Activated CD4-positive, alpha-beta T cell treated with anti-CD3 and anti-CD28 coated beads for 24 hours (primary cell): ENCODE data around the gene AGBL1.
"Not testable (repeated sequence)": the region's sequence is repeated elsewhere in the genome, so short reads cannot be mapped to it uniquely, and the experiment has no call there.

ENCODE experiments used
- DNase-seq, 2 donors: peaks; one replicate each; pipeline ENCODE4 v3.0.0-alpha.2; 2020; ENCODE audit warnings: low read depth in 2 of 2

AGBL1 gene

GRCh38 chr15:86871964-86872363 lies 792.3 kb downstream of the AGBL1 start:
- DNase-seq: no peak

- DNase-seq: no peak
These were observed 793.1 kb downstream of the AGBL1 start for GRCh38 chr15:86872782-86873181.

GRCh38 chr15:86875067-86875466 lies 795.4 kb downstream of the AGBL1 start:
- DNase-seq: no peak

GRCh38 chr15:86876387-86876944 lies 796.8 kb downstream of the AGBL1 start:
- DNase-seq: no peak

GRCh38 chr15:86877171-86877631 lies 797.5 kb downstream of the AGBL1 start:
- no peak for DNase-seq

- not testable (repeated sequence) for DNase-seq
These were observed 799.2 kb downstream of the AGBL1 start for GRCh38 chr15:86878844-86879243.

GRCh38 chr15:86879250-86880229 lies 799.9 kb downstream of the AGBL1 start:
- DNase-seq: no peak

GRCh38 chr15:86885616-86886015 lies 805.9 kb downstream of the AGBL1 start:
- no peak for DNase-seq

GRCh38 chr15:86892774-86893449 lies 813.2 kb downstream of the AGBL1 start:
- no peak for DNase-seq

- no peak for DNase-seq
These were observed 814.6 kb downstream of the AGBL1 start for GRCh38 chr15:86894269-86894668.

- DNase-seq: no peak
These were observed 824.2 kb downstream of the AGBL1 start for GRCh38 chr15:86903642-86904421.

GRCh38 chr15:86905625-86906256 lies 826.1 kb downstream of the AGBL1 start:
- DNase-seq: no peak

- DNase-seq: no peak
These were observed 826.7 kb downstream of the AGBL1 start for GRCh38 chr15:86906376-86906775.

GRCh38 chr15:86911022-86911421 lies 831.4 kb downstream of the AGBL1 start:
- DNase-seq: no peak

- no peak for DNase-seq
These were observed 833.0 kb downstream of the AGBL1 start for GRCh38 chr15:86912661-86913060.

GRCh38 chr15:86915811-86916331 lies 836.2 kb downstream of the AGBL1 start:
- no peak for DNase-seq

GRCh38 chr15:86916671-86917360 lies 837.1 kb downstream of the AGBL1 start:
- DNase-seq: no peak

- DNase-seq: no peak
These were observed 837.6 kb downstream of the AGBL1 start for GRCh38 chr15:86917361-86917671.

GRCh38 chr15:86919581-86919980 lies 839.9 kb downstream of the AGBL1 start:
- DNase-seq: no peak

GRCh38 chr15:86929461-86929860 lies 849.8 kb downstream of the AGBL1 start:
- DNase-seq: no peak

GRCh38 chr15:86932456-86932855 lies 852.8 kb downstream of the AGBL1 start:
- no peak for DNase-seq
